GM12864 (cell line): ENCODE measurements around the gene ACACB.

ENCODE experiments used
- DNase-seq: peaks from one replicate; pipeline ENCODE4 v3.0.0-alpha.2; 2011; ENCODE audit warnings: low read depth
- H3K4me3 ChIP-seq: 2 replicates; pipeline ENCODE4 v1.5.1; 2011; ENCODE audit warnings: mild to moderate bottlenecking, low read depth, low read length, control low read depth
- CTCF ChIP-seq: IDR thresholded peaks from 2 replicates; pipeline ENCODE4 v1.5.1; 2011; ENCODE audit warnings: low read depth, mild to moderate bottlenecking, moderate library complexity, low read length, control low read depth, inconsistent platforms; ENCODE audit errors: missing control alignments

Gene ACACB

GRCh38 chr12:109244073-109244472 is 127.7 kb downstream of the ACACB start:
- H3K4me3 ChIP-seq = no peak overlapping the region
- no peak for DNase-seq
- no peak for TF ChIP-seq CTCF

GRCh38 chr12:109246221-109246620 is 129.8 kb downstream of the ACACB start:
- no peak overlapping the region for H3K4me3 ChIP-seq
- no peak for TF ChIP-seq CTCF
- no peak for DNase-seq

- no peak overlapping the region for H3K4me3 ChIP-seq
- no peak for DNase-seq
- TF ChIP-seq CTCF = no peak
These were observed 131.7 kb downstream of the ACACB start for GRCh38 chr12:109247831-109248654.

GRCh38 chr12:109250523-109250922 is 134.1 kb downstream of the ACACB start:
- DNase-seq = no peak
- TF ChIP-seq CTCF = no peak
- no peak overlapping the region for H3K4me3 ChIP-seq

GRCh38 chr12:109252799-109253198 is 136.4 kb downstream of the ACACB start:
- H3K4me3 ChIP-seq = no peak overlapping the region
- TF ChIP-seq CTCF = no peak
- no peak for DNase-seq

- no peak for TF ChIP-seq CTCF
- no peak for DNase-seq
- H3K4me3 ChIP-seq = no peak overlapping the region
These were observed 137.6 kb downstream of the ACACB start for GRCh38 chr12:109253913-109254544.
